Measurements from ENCODE around the gene HK3.

HK3 gene
- 0.14 to 0.24 reads per million in 2 donors for total RNA-seq

GRCh38 chr5:176899296-176899891, at the start of gene HK3:
TSS of gene HK3 (minus strand) at chr5:176899346. CDS start at chr5:176896159, 3,187 bp downstream.
- DNase-seq = no peak

GRCh38 chr5:176948458-176948857, 49.3 kb upstream of the HK3 start:
- DNase-seq = no peak

- no peak for DNase-seq
These were observed 48.7 kb upstream of the HK3 start for GRCh38 chr5:176947847-176948246.

- no peak for DNase-seq
These were observed 45.1 kb upstream of the HK3 start for GRCh38 chr5:176944268-176944667.

GRCh38 chr5:176943816-176944215, 44.7 kb upstream of the HK3 start:
- DNase-seq = no peak

GRCh38 chr5:176941951-176942350, 42.8 kb upstream of the HK3 start:
- DNase-seq = no peak

- no peak for DNase-seq
These were observed 39.3 kb upstream of the HK3 start for GRCh38 chr5:176938472-176938871.

- no peak for DNase-seq
These were observed 35.9 kb upstream of the HK3 start for GRCh38 chr5:176935017-176935416.

- no peak for DNase-seq
These were observed 35.3 kb upstream of the HK3 start for GRCh38 chr5:176934309-176934930.

- DNase-seq = no peak
These were observed 30.5 kb upstream of the HK3 start for GRCh38 chr5:176929654-176930053.

GRCh38 chr5:176927562-176927961, 28.4 kb upstream of the HK3 start:
- DNase-seq = no peak

GRCh38 chr5:176922817-176923216, 23.7 kb upstream of the HK3 start:
- no peak for DNase-seq

GRCh38 chr5:176921714-176922113, 22.6 kb upstream of the HK3 start:
- DNase-seq = no peak

GRCh38 chr5:176918613-176919012, 19.5 kb upstream of the HK3 start:
- no peak for DNase-seq

- DNase-seq = no peak
These were observed 17.2 kb upstream of the HK3 start for GRCh38 chr5:176916337-176916736.

GRCh38 chr5:176915906-176916305, 16.8 kb upstream of the HK3 start:
- DNase-seq = no peak

- DNase-seq = no peak
These were observed 13.0 kb upstream of the HK3 start for GRCh38 chr5:176912115-176912514.

GRCh38 chr5:176908675-176909368, 9.7 kb upstream of the HK3 start:
- no peak for DNase-seq

- no peak for DNase-seq
These were observed 7.7 kb upstream of the HK3 start for GRCh38 chr5:176906796-176907195.

- DNase-seq = no peak
These were observed 7.0 kb upstream of the HK3 start for GRCh38 chr5:176906126-176906525.

- no peak for DNase-seq
These were observed 5.1 kb upstream of the HK3 start for GRCh38 chr5:176904276-176904675.

- no peak for DNase-seq
These were observed 3.9 kb upstream of the HK3 start for GRCh38 chr5:176902911-176903664.

- no peak for DNase-seq
These were observed 3.1 kb upstream of the HK3 start for GRCh38 chr5:176902102-176902814.

All from T-helper 9 cell (primary cell).